GM12892 (cell line): ENCODE results near the gene DEAF1.

Experiments
- POLR2A ChIP-seq: IDR thresholded peaks from 2 replicates; pipeline ENCODE4 v1.6.1; 2011; ENCODE audit warnings: low read depth, low read length, control low read depth
- POLR2AphosphoS5 ChIP-seq: IDR thresholded peaks from 2 replicates; pipeline ENCODE4 v1.6.1; 2011; ENCODE audit warnings: low read depth, low read length, control low read depth
- TAF1 ChIP-seq: IDR thresholded peaks from 2 replicates; pipeline ENCODE4 v1.6.1; 2011; ENCODE audit warnings: low read depth, mild to moderate bottlenecking, control low read depth, low read length, borderline replicate concordance

DNA sequence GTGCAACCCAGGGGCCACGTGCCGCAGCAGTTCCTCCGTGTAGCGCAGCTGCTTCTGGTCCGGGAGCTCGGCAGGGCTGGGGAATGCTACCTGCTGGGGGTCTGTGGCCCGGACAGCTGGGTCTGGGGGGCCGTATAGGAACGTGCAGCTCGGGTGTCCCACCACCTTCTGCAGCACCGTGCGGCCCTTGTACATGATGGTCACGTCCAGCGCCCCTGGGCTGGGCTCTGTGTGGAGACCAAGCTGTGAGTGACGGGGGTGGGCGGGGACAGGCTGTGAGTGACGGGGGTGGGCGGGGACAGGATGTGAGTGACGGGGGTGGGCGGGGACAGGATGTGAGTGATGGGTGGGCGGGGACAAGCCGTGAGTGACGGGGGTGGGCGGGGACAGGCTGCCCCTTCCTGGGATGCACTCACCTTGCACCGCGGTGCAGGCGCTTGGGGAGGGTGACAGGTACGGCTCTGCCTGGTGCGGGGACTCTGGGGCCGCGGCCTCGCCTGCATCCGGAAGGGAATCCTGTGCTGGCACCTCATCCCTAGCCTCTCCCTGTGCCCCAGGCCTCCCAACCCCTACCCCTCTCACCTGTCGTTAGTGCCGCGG, 81.6 kb downstream of the DEAF1 start:
- peak; percentile 73 for TF ChIP-seq POLR2AphosphoS5
- TF ChIP-seq POLR2A, result peak; percentile 48; the same call in 1 of the 2 replicates
- TF ChIP-seq TAF1, result no peak; the same call in 1 of the 2 replicates
